ENCODE measurements around the gene CLSTN3.

- TF ChIP-seq FOSL1 (IDR thresholded peaks at IDR 0.05; ENCODE audit: insufficient read depth, low read depth, low read length) (no peak), MAX (IDR thresholded peaks at IDR 0.05) (no peak), SUZ12 (IDR thresholded peaks at IDR 0.05; ENCODE audit: low read length) (no peak)
- TF ChIP-seq, protein P1, sequence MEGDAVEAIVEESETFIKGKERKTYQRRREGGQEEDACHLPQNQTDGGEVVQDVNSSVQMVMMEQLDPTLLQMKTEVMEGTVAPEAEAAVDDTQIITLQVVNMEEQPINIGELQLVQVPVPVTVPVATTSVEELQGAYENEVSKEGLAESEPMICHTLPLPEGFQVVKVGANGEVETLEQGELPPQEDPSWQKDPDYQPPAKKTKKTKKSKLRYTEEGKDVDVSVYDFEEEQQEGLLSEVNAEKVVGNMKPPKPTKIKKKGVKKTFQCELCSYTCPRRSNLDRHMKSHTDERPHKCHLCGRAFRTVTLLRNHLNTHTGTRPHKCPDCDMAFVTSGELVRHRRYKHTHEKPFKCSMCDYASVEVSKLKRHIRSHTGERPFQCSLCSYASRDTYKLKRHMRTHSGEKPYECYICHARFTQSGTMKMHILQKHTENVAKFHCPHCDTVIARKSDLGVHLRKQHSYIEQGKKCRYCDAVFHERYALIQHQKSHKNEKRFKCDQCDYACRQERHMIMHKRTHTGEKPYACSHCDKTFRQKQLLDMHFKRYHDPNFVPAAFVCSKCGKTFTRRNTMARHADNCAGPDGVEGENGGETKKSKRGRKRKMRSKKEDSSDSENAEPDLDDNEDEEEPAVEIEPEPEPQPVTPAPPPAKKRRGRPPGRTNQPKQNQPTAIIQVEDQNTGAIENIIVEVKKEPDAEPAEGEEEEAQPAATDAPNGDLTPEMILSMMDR (IDR thresholded peaks at IDR 0.05; ENCODE audit: control extremely low read depth in 1 of 3, insufficient read depth in 1 of 3, low read depth in 1 of 3, low read length in 3 of 3): no peak
Observed at GRCh38 chr12:7101047-7101693, 29.0 kb upstream of the CLSTN3 start.
